Astrocyte (in vitro differentiated cells and primary cell): ENCODE results near the gene IL10RB.

Source experiments
- CTCF ChIP-seq: IDR thresholded peaks from 2 replicates; pipeline ENCODE4 v1.5.1; 2011; ENCODE audit warnings: low read depth, mild to moderate bottlenecking, inconsistent platforms, low read length, moderate library complexity; ENCODE audit not compliant: insufficient read depth
- EZH2 ChIP-seq: IDR thresholded peaks from 2 replicates; pipeline ENCODE4 v1.6.1; 2012; ENCODE audit warnings: mild to moderate bottlenecking, low read length, inconsistent platforms; ENCODE audit not compliant: insufficient read depth

- no peak for TF ChIP-seq CTCF
- no peak for TF ChIP-seq EZH2
Measured at GRCh38 chr21:33345751-33346238, 79.6 kb downstream of the IL10RB start.
